KBM-7 (cell line): ENCODE results near the gene FREY1.

ENCODE experiments used
- DNase-seq: peaks from one replicate; pipeline ENCODE4 v3.0.0-alpha.2; 2015
- in situ Hi-C: fragments of 300-500 bp; cut with MboI; formaldehyde crosslinking; loops from 2 replicates; pipeline ENCODE4 v1.14.3; 2020; ENCODE audit warnings: low sequenced_read_pairs, low pct_unique_long_range_greater_than_20kb, mixed read lengths

FREY1 gene

GRCh38 chr11:45881708-45882368, 25.2 kb downstream of the FREY1 start:
- DNase-seq, result no peak
- in situ Hi-C loops, result no loop called here

- in situ Hi-C loops, result no loop called here
- DNase-seq, result no peak
Observed at GRCh38 chr11:45880772-45881570, 26.1 kb downstream of the FREY1 start.

GRCh38 chr11:45879803-45880686, 27.0 kb downstream of the FREY1 start:
- no peak for DNase-seq
- in situ Hi-C loops, result no loop called here

GRCh38 chr11:45877845-45878244, 29.2 kb downstream of the FREY1 start:
- in situ Hi-C loops, result no loop called here
- DNase-seq, result no peak

GRCh38 chr11:45877221-45877620, 29.9 kb downstream of the FREY1 start:
- no peak for DNase-seq
- in situ Hi-C loops, result no loop called here

GRCh38 chr11:45876401-45876800, 30.7 kb downstream of the FREY1 start:
- DNase-seq, result no peak
- in situ Hi-C loops, result no loop called here

GRCh38 chr11:45872651-45873356, 34.3 kb downstream of the FREY1 start:
- in situ Hi-C loops, result no loop called here

GRCh38 chr11:45871638-45872037, 35.4 kb downstream of the FREY1 start:
- in situ Hi-C loops, result no loop called here

More at GRCh38 chr11:45872651-45873356, 34.3 kb downstream of the FREY1 start:
- DNase-seq, result peak; percentile 66

GRCh38 chr11:45870706-45871105, 36.4 kb downstream of the FREY1 start:
- no peak for DNase-seq
- in situ Hi-C loops, result no loop called here

More at GRCh38 chr11:45871638-45872037, 35.4 kb downstream of the FREY1 start:
- DNase-seq, result no peak

- in situ Hi-C loops, result no loop called here
- DNase-seq, result no peak
Observed at GRCh38 chr11:45869551-45869950, 37.5 kb downstream of the FREY1 start.

GRCh38 chr11:45864041-45864440, 43.0 kb downstream of the FREY1 start:
- no peak for DNase-seq
- in situ Hi-C loops, result no loop called here

- in situ Hi-C loops, result no loop called here
- no peak for DNase-seq
Observed at GRCh38 chr11:45860764-45861510, 46.1 kb downstream of the FREY1 start.

GRCh38 chr11:45860348-45860747, 46.7 kb downstream of the FREY1 start:
- no peak for DNase-seq
- in situ Hi-C loops, result no loop called here

GRCh38 chr11:45859661-45860140, 47.4 kb downstream of the FREY1 start:
- in situ Hi-C loops, result no loop called here

GRCh38 chr11:45858751-45859398, 48.2 kb downstream of the FREY1 start:
- in situ Hi-C loops, result no loop called here
- DNase-seq, result no peak

More at GRCh38 chr11:45859661-45860140, 47.4 kb downstream of the FREY1 start:
- no peak for DNase-seq

- no peak for DNase-seq
- in situ Hi-C loops, result no loop called here
Observed at GRCh38 chr11:45857961-45858474, 49.1 kb downstream of the FREY1 start.
